Type B pancreatic cell (in vitro differentiated cells): ENCODE results near the gene TEX36. TPM values are rescaled to one million over a fixed set of nuclear protein-coding genes. Genes with fewer than 3 reads are reported as not detected.

Source experiments
- DNase-seq: peaks from one replicate; pipeline ENCODE4 v3.0.0; 2021; ENCODE audit warnings: mixed read lengths; ENCODE audit not compliant: unreplicated experiment; ENCODE audit errors: extremely low spot score
- H3K27ac Mint-ChIP-seq: 2 replicates; pipeline ENCODE4 v1.8.0; 2021; ENCODE audit warnings: mild to moderate bottlenecking, mixed read lengths
- H3K27me3 Mint-ChIP-seq: 2 replicates; pipeline ENCODE4 v1.8.0; 2021; ENCODE audit warnings: mixed read lengths
- H3K36me3 Mint-ChIP-seq: 2 replicates; pipeline ENCODE4 v1.8.0; 2021; ENCODE audit warnings: mixed read lengths
- H3K4me1 Mint-ChIP-seq: one replicate; pipeline ENCODE4 v1.8.0; 2021; ENCODE audit warnings: mixed read lengths; ENCODE audit not compliant: unreplicated experiment
- H3K4me3 Mint-ChIP-seq: 2 replicates; pipeline ENCODE4 v1.8.0; 2021; ENCODE audit warnings: mild to moderate bottlenecking, mixed read lengths
- H3K9me3 Mint-ChIP-seq: 2 replicates; pipeline ENCODE4 v1.8.0; 2021; ENCODE audit warnings: mixed read lengths
- CTCF ChIP-seq: fragments of 200-600 bp; sonication (generic); conservative IDR thresholded peaks from 2 replicates; pipeline ENCODE4 v1.5.0; 2021; ENCODE audit warnings: antibody characterized with exemption, mild to moderate bottlenecking
- total RNA-seq: library from RNA; stranded (reverse); gene quantifications from 2 replicates; pipeline ENCODE4 v1.2.1, GENCODE V29; 2021; ENCODE audit warnings: low replicate concordance

TEX36 gene
- total RNA-seq, 1 donor from 2014 or later, result not detected

GRCh38 chr10:125672884-125673283 lies 10.1 kb downstream of the TEX36 start:
- peaks cover 11% of the 10 kb centered on the region for H3K9me3 Mint-ChIP-seq
- no peak overlapping the region for H3K4me3 Mint-ChIP-seq
- no peak overlapping the region for H3K27ac Mint-ChIP-seq

DNA sequence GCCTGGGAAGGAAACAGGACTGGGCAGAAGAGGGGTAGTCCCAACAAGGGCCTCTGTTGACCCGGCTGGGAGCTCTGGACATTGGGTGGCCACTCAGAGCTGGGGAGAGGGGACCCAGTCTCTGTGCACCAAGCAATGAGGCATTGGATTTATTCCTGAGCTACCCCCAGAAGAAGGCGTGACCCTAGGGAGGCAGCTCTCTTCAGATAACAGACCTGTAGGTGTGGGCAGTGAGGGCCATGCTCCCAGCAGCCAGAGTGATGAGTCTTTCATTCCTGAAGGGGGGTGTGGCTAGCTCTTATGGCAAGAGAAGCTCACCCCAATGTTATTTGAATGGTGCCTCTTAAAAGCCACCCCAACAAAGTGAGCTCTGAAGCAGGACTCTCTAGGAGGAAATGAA lies 20.4 kb downstream of the TEX36 start:
- no peak overlapping the region for H3K27ac Mint-ChIP-seq
- no peak for DNase-seq
- H3K36me3 Mint-ChIP-seq, result no peaks in the 10 kb centered on the region
- no peak overlapping the region for H3K4me3 Mint-ChIP-seq
- TF ChIP-seq CTCF, result no peak
- H3K9me3 Mint-ChIP-seq, result peaks cover 4% of the 10 kb centered on the region
- peaks cover 33% of the 10 kb centered on the region for H3K27me3 Mint-ChIP-seq
- H3K4me1 Mint-ChIP-seq, result peaks cover 4% of the 10 kb centered on the region

More at GRCh38 chr10:125672884-125673283, 10.1 kb downstream of the TEX36 start:
- Mint-ChIP-seq H3K4me1 (no peaks in the 10 kb centered on the region), H3K27me3 (peaks cover 14% of the 10 kb centered on the region), H3K36me3 (no peaks in the 10 kb centered on the region)
- no peak for TF ChIP-seq CTCF
- DNase-seq, result no peak

DNA sequence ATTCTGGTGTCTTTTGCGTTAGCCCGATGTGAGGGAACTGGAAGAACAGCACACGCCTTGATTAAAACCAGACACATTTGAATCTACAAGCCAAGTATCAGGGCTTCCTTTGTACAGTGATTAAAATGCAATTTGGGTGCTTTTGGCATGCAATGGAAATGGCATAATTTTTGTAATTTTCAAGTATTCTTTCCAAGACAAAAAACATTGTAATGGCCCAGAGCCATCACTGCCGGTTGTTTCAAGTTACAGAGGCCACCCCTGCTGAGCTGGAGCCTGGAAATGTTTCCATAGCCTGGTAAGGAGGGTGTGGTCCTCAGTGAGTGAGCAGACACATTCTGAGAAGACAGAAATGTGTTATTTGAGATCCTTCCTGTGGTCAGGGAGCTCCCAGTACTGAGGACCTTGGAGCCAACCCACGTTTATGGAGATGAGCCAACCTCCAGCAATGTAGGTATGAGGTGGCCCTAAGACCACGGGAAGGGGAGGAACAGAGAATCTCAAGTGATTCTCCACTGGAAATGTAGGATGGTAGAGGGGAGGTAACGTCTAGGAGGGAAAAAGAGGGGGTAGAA lies 20.9 kb downstream of the TEX36 start:
- Mint-ChIP-seq H3K4me3 (no peak overlapping the region), H3K27ac (no peak overlapping the region), H3K27me3 (peaks cover 33% of the 10 kb centered on the region), H3K9me3 (peaks cover 4% of the 10 kb centered on the region), H3K4me1 (peaks cover 4% of the 10 kb centered on the region), H3K36me3 (no peaks in the 10 kb centered on the region)
- TF ChIP-seq CTCF, result no peak
- no peak for DNase-seq

- Mint-ChIP-seq H3K36me3 (no peaks in the 10 kb centered on the region), H3K27me3 (peaks cover 32% of the 10 kb centered on the region), H3K4me3 (no peak overlapping the region), H3K9me3 (peaks cover 4% of the 10 kb centered on the region), H3K4me1 (peaks cover 4% of the 10 kb centered on the region), H3K27ac (no peak overlapping the region)
- no peak for DNase-seq
- no peak for TF ChIP-seq CTCF
Observed at GRCh38 chr10:125661431-125661940, 21.5 kb downstream of the TEX36 start.

DNA sequence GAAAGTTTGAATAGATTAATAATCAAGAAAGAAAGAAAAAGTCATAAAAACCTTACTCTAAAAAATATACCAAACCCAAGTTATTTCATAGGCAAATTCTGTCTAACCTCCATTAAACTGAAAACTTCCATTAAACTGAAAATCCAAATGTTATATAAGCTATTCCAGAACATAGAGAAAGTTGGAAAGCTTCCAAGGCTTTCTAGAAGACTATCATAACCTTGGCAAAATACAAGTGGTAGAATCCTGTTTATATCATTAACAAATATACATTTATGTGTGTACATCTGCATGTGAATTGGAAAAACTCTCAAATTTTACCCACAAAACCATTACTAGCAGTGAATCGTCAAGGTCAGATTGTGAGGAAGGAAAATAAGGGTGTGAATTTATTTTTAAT lies 23.9 kb downstream of the TEX36 start:
- Mint-ChIP-seq H3K4me3 (no peak overlapping the region), H3K9me3 (peaks cover 4% of the 10 kb centered on the region), H3K27ac (no peak overlapping the region), H3K4me1 (peaks cover 4% of the 10 kb centered on the region), H3K36me3 (no peaks in the 10 kb centered on the region), H3K27me3 (peaks cover 10% of the 10 kb centered on the region)
- TF ChIP-seq CTCF, result no peak
- no peak for DNase-seq
